HepG2 (cell line): Measurements from ENCODE around the gene ZSWIM6. TPM values are rescaled to one million over a fixed set of nuclear protein-coding genes. Genes with fewer than 3 reads are reported as not detected.

Experiments used
- ATAC-seq: fragments of 200-7000 bp; cut with Tn5 transposase; 3 replicates; pipeline ENCODE4 v1.9.1; 2020; ENCODE audit warnings: mild to moderate bottlenecking, moderate library complexity
- BruUV-seq: library from RNA; stranded (reverse); fragments of 400-500 nt; replicated peaks from 2 replicates; lab custom pipeline; 2021; lab: Mats Ljungman, UMichigan
- CTCF ChIA-PET: fragments of 300-600 bp; formaldehyde crosslinking; extraction: SDS; loops from one replicate; lab custom pipeline; 2021; ENCODE audit warnings: low total read pairs, inconsistent platforms, low intra/inter-chr PET ratio; lab: Yijun Ruan, JAX
- POLR2A ChIA-PET: fragments of 350-600 bp; sonication (Branson Sonifier 250); formaldehyde crosslinking; loops from one replicate; lab custom pipeline; 2020; ENCODE audit warnings: antibody characterized with exemption, inconsistent platforms; lab: Yijun Ruan, JAX
- DNase-seq: peaks from one replicate; pipeline ENCODE4 v3.0.0-alpha.2; 2015; ENCODE audit warnings: low spot score
- FAIRE-seq: peaks from 3 replicates; lab custom pipeline; 2011; peaks lifted over from hg19 to GRCh38; lab: Jason Lieb, UNC
- H2AFZ ChIP-seq: one replicate; pipeline ENCODE4 v1.6.1; 2011; ENCODE audit warnings: low read length, inconsistent platforms
- H3K27ac ChIP-seq: fragments of 300-600 bp; 3 replicates; pipeline ENCODE4 v1.8.0; 2011; ENCODE audit warnings: mixed run types, mild to moderate bottlenecking, mixed read lengths, low read length, inconsistent platforms; ENCODE audit not compliant: insufficient read depth; ENCODE audit errors: extremely low read length
- H3K27me3 ChIP-seq, 2 experiments: fragments of 200-600 bp in 1 of 2; 2 replicates in 1 of 2; 3 replicates in 1 of 2; pipeline versions ENCODE4 v1.6.0 to v1.8.0; 2011; ENCODE audit warnings: low read length in 2 of 2, mild to moderate bottlenecking in 2 of 2, moderate library complexity in 2 of 2, inconsistent platforms in 1 of 2; ENCODE audit not compliant: insufficient read depth in 2 of 2, control insufficient read depth in 1 of 2
- H3K36me3 ChIP-seq, 2 experiments: fragments of 200-600 bp in 1 of 2; replicated peaks in 1 of 2; 2 replicates in 1 of 2; 3 replicates in 1 of 2; pipeline versions ENCODE4 v1.5.1 to v1.8.0; 2011; ENCODE audit warnings: low read length in 2 of 2, inconsistent platforms in 1 of 2; ENCODE audit not compliant: insufficient read depth in 2 of 2, control insufficient read depth in 1 of 2
- H3K4me1 ChIP-seq: 2 replicates; pipeline ENCODE4 v1.5.1; 2012; ENCODE audit warnings: low read length, inconsistent platforms; ENCODE audit not compliant: insufficient read depth
- H3K4me2 ChIP-seq: 2 replicates; pipeline ENCODE4 v1.6.0; 2011; ENCODE audit warnings: low read depth, low read length, inconsistent platforms
- H3K4me3 ChIP-seq, 3 experiments: fragments of 200-600 bp in 1 of 3; sonication (generic), shearing (Covaris generic) in 1 of 3; replicated peaks in 1 of 3; 2 replicates each; pipeline ENCODE4 v1.5.1; 2011 to 2016; ENCODE audit warnings: low read length in 3 of 3, inconsistent platforms in 2 of 3, low read depth in 2 of 3, mild to moderate bottlenecking in 2 of 3, control low read depth in 1 of 3, mixed read lengths in 1 of 3; ENCODE audit not compliant: insufficient read depth in 1 of 3
- H3K79me2 ChIP-seq: one replicate; pipeline ENCODE4 v1.6.1; 2011; ENCODE audit warnings: low read length, inconsistent platforms; ENCODE audit not compliant: insufficient read depth
- H3K9ac ChIP-seq: 2 replicates; pipeline ENCODE4 v1.6.0; 2011; ENCODE audit warnings: mild to moderate bottlenecking, low read depth, low read length, inconsistent platforms; ENCODE audit not compliant: insufficient read depth
- H3K9me3 ChIP-seq: 2 replicates; pipeline ENCODE4 v1.5.1; 2012; ENCODE audit warnings: mild to moderate bottlenecking, low read length
- H4K20me1 ChIP-seq: 2 replicates; pipeline ENCODE4 v1.6.0; 2011; ENCODE audit warnings: inconsistent platforms, mild to moderate bottlenecking, low read length, moderate library complexity; ENCODE audit not compliant: insufficient read depth
- ASH2L ChIP-seq: fragments of 300-600, 200-600 bp; sonication (generic); IDR thresholded peaks from 2 replicates; pipeline ENCODE4 v1.7.0; 2017; ENCODE audit warnings: low read depth, mild to moderate bottlenecking, moderate library complexity, mixed read lengths, low read length; ENCODE audit not compliant: insufficient read length
- BHLHE40 ChIP-seq: IDR thresholded peaks from 2 replicates; pipeline ENCODE4 v1.6.1; 2011; ENCODE audit warnings: low read length, improper control_type of control experiment
- CHD4 ChIP-seq: fragments of 200-600 bp; sonication (generic); IDR thresholded peaks from 2 replicates; pipeline ENCODE4 v1.7.0; 2017; ENCODE audit warnings: mild to moderate bottlenecking, low read length, borderline replicate concordance
- ESRRA ChIP-seq: sonication (generic); formaldehyde crosslinking; IDR thresholded peaks from 2 replicates; pipeline ENCODE4 v1.5.1; 2020; ENCODE audit warnings: mild to moderate bottlenecking, low read depth, missing genetic modification reagents
- GPN1 ChIP-seq: sonication (generic); formaldehyde crosslinking; IDR thresholded peaks from 2 replicates; pipeline ENCODE4 v1.5.1; 2020; ENCODE audit warnings: missing genetic modification reagents, borderline replicate concordance
- HDAC1 ChIP-seq: sonication (generic); formaldehyde crosslinking; IDR thresholded peaks from 2 replicates; pipeline ENCODE4 v1.5.1; 2020; ENCODE audit warnings: mild to moderate bottlenecking, missing genetic modification reagents
- HNF4A ChIP-seq: sonication (generic); formaldehyde crosslinking; IDR thresholded peaks from 2 replicates; pipeline ENCODE4 v1.4.0; 2020; ENCODE audit warnings: missing genetic modification reagents
- MXI1 ChIP-seq: IDR thresholded peaks from 3 replicates; pipeline ENCODE4 v1.6.1; 2012; ENCODE audit warnings: low read depth, low read length, inconsistent platforms, borderline replicate concordance
- NFATC3 ChIP-seq: sonication (generic); formaldehyde crosslinking; IDR thresholded peaks from 2 replicates; pipeline ENCODE4 v1.5.1; 2020; ENCODE audit warnings: mild to moderate bottlenecking, missing genetic modification reagents
- SETDB1 ChIP-seq: sonication (generic); formaldehyde crosslinking; IDR thresholded peaks from 2 replicates; pipeline ENCODE4 v1.5.1; 2020; ENCODE audit warnings: missing genetic modification reagents, mild to moderate bottlenecking, borderline replicate concordance
- SIN3A ChIP-seq: IDR thresholded peaks from 2 replicates; pipeline ENCODE4 v1.6.1; 2011; ENCODE audit warnings: low read depth, mild to moderate bottlenecking, control low read depth, low read length, borderline replicate concordance
- YEATS2 ChIP-seq: sonication (generic); formaldehyde crosslinking; IDR thresholded peaks from 2 replicates; pipeline ENCODE4 v1.4.0; 2020; ENCODE audit warnings: missing genetic modification reagents, borderline replicate concordance
- WGBS: methylation state at CpG from one replicate; pipeline ENCODE4 v1.1.6; 2017; ENCODE audit warnings: low lambda C conversion rate; 5-methylcytosine and 5-hydroxymethylcytosine counted together
- in situ Hi-C: cut with HindIII; loops from 2 replicates; pipeline ENCODE4 v1.10.0; 2017; ENCODE audit warnings: low pct_unique_long_range_greater_than_20kb; ENCODE audit not compliant: extremely low pct_ligation_motif_present
- intact Hi-C: fragments of 100-400 bp; cut with micrococcal nuclease; formaldehyde crosslinking; loops from one replicate; pipeline ENCODE4 v1.10.0; 2022; ENCODE audit not compliant: unreplicated experiment
- polyA plus RNA-seq, 8 experiments: library from polyadenylated mRNA; depleted of rRNA in 3 of 8; stranded (reverse) in 7 of 8; unstranded in 1 of 8; fragments of >200 nt; fragmentation: Illumina TruSeq in 4 of 8; extraction: Trizol in 4 of 8; gene quantifications; 2 replicates each; pipeline versions ENCODE4 v1.2.1 to v1.2.3, GENCODE V29; 2011 to 2016; ENCODE audit warnings: low read depth in 4 of 8, missing spikeins in 1 of 8, mixed read lengths in 1 of 8; ENCODE audit not compliant: insufficient read depth in 1 of 8
- total RNA-seq, 5 experiments: library from RNA; depleted of rRNA; stranded (reverse); fragments of >200 nt; fragmentation: Illumina TruSeq; extraction: Trizol; gene quantifications; 2 replicates each; pipeline ENCODE4 v1.2.3, GENCODE V29; 2016; ENCODE audit warnings: low read depth in 1 of 5
- TF ChIP-seq, protein P1 (sequence below): sonication (generic); IDR thresholded peaks from 2 replicates; pipeline ENCODE4 v1.6.1; 2016; ENCODE audit warnings: low read depth, borderline replicate concordance
- TF ChIP-seq, protein P2 (sequence below): sonication (generic); formaldehyde crosslinking; IDR thresholded peaks from 2 replicates; pipeline ENCODE4 v1.8.0; 2023; ENCODE audit warnings: mild to moderate bottlenecking, missing genetic modification reagents
- TF ChIP-seq, protein P3 (sequence below): sonication (generic); formaldehyde crosslinking; conservative IDR thresholded peaks from 2 replicates; pipeline ENCODE4 v1.8.0; 2022; ENCODE audit warnings: mild to moderate bottlenecking, moderate library complexity, missing genetic modification reagents

ZSWIM6 gene
- total and polyA plus RNA-seq, 2 of the 13 experiments (the other 11 are each of a cell fraction or from before 2014, with no cell fraction given), result 0.82 to 1.9 TPM

DNA sequence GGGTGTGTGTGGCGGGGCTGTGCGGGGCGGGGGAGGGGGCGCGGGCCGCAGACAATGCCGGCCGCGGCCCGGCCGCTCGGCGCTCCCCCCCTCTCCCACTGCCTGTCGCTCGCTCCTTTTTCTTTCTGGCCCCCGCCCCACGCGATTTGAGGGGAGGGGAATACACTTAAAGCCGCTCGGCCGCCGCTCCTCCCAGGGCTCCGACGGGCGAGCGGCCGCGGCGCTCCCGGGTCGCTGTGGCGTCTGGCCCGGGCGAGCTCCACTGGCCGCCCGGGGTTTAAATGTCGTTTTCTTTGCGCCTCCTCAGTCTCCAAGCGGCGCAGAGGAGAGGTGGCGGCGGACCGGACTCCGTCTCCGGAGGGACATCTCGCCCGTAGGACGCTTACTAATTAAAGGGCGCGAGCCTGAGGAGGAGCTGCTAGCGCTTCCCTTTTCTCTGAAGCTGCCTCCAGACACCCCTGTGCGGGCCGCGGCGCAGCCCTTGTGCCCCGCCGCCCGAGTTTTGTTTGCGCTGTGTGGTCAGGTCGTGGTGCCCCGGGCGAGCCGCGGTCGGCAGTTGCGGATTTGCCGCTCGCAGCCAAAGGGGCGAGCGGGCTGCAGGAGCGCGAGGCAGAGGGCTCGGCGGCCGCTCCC lies 1.4 kb downstream of the ZSWIM6 start (continued):
- TF ChIP-seq ESRRA (CRISPR knock-in tag) (no peak), NFATC3 (CRISPR knock-in tag) (no peak), SIN3A (no peak), MXI1 (no peak), BHLHE40 (no peak), HDAC1 (CRISPR knock-in tag) (0 out of 2 replicates have a peak, but pooled peaks have one; percentile 17)

DNA sequence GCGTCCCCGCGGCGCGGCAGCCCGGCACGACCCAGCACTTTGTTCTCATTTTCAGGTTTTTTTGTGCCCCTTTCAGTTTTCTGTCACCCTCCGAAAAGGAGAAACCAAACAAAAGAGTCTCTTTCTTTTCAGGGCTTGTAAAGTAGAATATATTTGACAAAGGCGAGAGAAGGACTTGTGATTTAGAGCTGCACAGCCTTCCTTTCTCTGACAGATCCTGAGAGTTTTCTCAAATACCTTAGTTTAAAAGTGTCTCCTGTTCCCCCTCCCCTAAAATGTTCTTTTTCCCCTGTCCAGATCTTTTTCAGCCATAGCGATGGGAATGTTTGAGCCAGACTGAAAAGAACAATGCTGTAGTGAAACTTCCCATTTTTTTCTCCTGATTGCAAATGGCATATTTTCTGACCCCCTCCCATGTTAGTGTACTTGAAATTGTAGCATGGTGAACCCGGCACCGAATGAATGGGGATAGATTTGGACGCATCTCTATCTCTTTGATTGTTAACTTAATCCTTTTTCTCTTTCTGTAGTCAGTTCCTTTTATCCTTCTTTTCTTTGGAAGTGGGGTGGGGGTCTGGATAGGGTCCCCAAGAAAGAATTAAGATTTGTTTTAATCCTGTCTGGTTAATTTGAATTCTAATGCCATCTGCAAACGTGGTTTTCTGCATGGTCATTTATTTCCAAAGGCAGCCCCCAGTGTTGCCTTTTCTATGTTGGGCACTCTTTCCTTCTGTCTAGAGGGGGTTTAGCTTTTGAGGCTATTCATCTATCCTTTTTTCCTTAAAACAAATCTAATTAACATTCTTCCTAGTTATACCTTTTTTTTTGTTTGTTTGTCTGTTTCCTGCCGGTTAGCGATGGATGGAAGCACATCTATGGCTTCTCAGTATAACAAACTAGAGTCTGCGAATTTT lies 2.2 kb downstream of the ZSWIM6 start:
- peaks cover 12% of the 10 kb centered on the region; the same call in 1 of the 2 replicates for H4K20me1 ChIP-seq
- peak overlapping the region; percentile 62 for H3K4me2 ChIP-seq
- no peaks in the 10 kb centered on the region for H3K36me3 ChIP-seq
- peaks cover 31% of the 10 kb centered on the region for H3K4me1 ChIP-seq
- CTCF ChIA-PET, result no interaction called here
- no peak for ATAC-seq
- H3K4me3 ChIP-seq, result peak overlapping the region; percentile 66 to 82 (median 73)
- POLR2A ChIA-PET, result no interaction called here
- intact Hi-C loops (loop anchor here (2.0 to 10.0 kb wide), 3 partner anchors 75 to 323 kb away; no protein-coding TSS in a partner anchor), in situ Hi-C loops (no loop called here)
- no peak overlapping the region for H3K27ac ChIP-seq
- DNase-seq, result no peak
- BruUV-seq, result TSS peak; percentile 53
- peaks cover 0 to 18% of the 10 kb centered on the region in 2 experiments; a peak in 3 of 5 replicates for H3K27me3 ChIP-seq
- no peaks in the 10 kb centered on the region for H3K9me3 ChIP-seq
- peaks cover 6% of the 10 kb centered on the region for H3K79me2 ChIP-seq
- no peak for FAIRE-seq
- H2AFZ ChIP-seq, result no peak overlapping the region
- 40% methylated on average over 11 of the region's 17 CpGs for WGBS
- peak overlapping the region; percentile 60; the same call in 1 of the 2 replicates for H3K9ac ChIP-seq
- TF ChIP-seq, protein P1, sequence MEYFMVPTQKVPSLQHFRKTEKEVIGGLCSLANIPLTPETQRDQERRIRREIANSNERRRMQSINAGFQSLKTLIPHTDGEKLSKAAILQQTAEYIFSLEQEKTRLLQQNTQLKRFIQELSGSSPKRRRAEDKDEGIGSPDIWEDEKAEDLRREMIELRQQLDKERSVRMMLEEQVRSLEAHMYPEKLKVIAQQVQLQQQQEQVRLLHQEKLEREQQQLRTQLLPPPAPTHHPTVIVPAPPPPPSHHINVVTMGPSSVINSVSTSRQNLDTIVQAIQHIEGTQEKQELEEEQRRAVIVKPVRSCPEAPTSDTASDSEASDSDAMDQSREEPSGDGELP, result no peak
- TF ChIP-seq GPN1 (no peak), SETDB1 (no peak), CHD4 (no peak), HNF4A (CRISPR knock-in tag) (no peak), YEATS2 (CRISPR knock-in tag) (no peak), ASH2L (peak; percentile 26)
- TF ChIP-seq, protein P2, sequence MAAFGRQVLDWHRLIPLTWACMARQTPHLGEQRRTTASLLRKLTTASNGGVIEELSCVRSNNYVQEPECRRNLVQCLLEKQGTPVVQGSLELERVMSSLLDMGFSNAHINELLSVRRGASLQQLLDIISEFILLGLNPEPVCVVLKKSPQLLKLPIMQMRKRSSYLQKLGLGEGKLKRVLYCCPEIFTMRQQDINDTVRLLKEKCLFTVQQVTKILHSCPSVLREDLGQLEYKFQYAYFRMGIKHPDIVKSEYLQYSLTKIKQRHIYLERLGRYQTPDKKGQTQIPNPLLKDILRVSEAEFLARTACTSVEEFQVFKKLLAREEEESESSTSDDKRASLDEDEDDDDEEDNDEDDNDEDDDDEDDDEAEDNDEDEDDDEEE (CRISPR knock-in tag), result no peak
- TF ChIP-seq, protein P3, sequence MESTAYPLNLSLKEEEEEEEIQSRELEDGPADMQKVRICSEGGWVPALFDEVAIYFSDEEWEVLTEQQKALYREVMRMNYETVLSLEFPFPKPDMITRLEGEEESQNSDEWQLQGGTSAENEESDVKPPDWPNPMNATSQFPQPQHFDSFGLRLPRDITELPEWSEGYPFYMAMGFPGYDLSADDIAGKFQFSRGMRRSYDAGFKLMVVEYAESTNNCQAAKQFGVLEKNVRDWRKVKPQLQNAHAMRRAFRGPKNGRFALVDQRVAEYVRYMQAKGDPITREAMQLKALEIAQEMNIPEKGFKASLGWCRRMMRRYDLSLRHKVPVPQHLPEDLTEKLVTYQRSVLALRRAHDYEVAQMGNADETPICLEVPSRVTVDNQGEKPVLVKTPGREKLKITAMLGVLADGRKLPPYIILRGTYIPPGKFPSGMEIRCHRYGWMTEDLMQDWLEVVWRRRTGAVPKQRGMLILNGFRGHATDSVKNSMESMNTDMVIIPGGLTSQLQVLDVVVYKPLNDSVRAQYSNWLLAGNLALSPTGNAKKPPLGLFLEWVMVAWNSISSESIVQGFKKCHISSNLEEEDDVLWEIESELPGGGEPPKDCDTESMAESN (CRISPR knock-in tag), result no peak
